ENCODE data around the gene SAFB.

DNA sequence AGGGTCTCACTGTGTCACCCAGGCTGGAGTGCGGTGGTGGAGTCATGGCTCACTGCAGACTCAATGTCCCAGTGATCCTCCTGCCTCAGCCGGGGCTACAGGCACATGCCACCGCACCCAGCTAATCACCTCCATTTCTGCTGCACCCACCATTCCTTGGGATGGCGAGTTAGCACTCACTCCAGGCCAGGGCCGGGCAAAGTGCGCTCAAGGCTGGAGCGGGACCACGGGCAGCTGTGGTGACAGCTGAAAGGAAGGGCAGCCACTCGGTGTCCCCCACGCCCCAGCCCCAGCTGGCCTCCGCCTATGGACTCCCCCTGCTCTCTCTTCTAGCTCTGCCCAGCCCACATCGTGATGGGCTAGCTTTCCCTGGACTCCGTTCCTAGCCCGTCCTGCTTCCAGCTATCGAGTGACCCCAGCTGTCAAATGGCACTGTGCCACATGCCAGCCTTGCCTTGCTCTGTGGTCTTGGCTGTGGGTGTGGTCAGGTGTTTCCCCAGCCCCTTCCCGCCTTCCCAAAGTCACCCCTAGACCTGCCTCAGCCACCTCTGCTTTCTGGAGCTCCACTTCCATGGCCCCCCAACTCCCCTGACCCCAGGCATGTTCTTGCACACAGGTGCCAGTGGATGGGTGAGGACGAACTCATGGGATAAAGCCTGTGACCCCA lies 53.4 kb downstream of the SAFB start:
- TF ChIP-seq POLR2AphosphoS5 (IDR thresholded peaks at IDR 0.05; ENCODE audit: low read depth, low read length) (no peak), POLR2A (IDR thresholded peaks at IDR 0.05; ENCODE audit: low read depth, low read length) (no peak; the same call in 1 of the 2 replicates), TAF1 (IDR thresholded peaks at IDR 0.05; ENCODE audit: borderline replicate concordance, low read depth, low read length) (no peak)
